ENCODE results near the gene MAN1B1.

Gene MAN1B1

GRCh38 chr9:137068539-137069507, 18.0 kb upstream of the MAN1B1 start:
- DNase-seq (ENCODE audit: low spot score): no peak

DNA sequence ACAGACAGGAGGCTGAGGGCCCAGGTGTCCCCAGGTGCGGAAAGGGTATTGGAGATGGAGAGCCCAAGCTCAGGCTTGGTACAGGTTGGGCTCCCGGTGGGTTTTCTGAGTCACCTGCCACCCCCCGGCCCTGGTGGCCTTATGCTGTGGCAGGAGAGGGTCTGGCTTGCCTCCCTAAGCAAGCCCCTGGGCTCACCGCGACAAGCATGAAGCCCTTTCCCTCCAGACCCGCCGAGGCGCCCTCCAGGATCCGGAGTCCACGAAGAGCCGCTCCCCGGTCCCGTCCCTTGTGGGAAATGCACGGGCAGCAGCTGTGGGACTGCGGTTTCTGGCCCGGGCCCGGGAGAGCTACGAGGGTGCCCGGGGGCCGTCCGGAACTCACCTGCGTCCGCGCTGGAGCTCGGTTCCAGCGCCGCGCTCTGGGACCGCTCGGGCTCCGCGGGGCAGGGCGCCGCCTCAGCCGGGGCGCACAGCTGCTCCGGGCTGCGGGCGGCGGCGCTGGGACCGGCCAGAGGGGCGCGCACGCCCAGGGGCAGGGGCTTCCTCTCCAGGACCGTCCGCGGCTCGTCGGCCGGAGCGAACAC, 17.2 kb upstream of the MAN1B1 start:
- DNase-seq (ENCODE audit: low spot score): no peak

DNA sequence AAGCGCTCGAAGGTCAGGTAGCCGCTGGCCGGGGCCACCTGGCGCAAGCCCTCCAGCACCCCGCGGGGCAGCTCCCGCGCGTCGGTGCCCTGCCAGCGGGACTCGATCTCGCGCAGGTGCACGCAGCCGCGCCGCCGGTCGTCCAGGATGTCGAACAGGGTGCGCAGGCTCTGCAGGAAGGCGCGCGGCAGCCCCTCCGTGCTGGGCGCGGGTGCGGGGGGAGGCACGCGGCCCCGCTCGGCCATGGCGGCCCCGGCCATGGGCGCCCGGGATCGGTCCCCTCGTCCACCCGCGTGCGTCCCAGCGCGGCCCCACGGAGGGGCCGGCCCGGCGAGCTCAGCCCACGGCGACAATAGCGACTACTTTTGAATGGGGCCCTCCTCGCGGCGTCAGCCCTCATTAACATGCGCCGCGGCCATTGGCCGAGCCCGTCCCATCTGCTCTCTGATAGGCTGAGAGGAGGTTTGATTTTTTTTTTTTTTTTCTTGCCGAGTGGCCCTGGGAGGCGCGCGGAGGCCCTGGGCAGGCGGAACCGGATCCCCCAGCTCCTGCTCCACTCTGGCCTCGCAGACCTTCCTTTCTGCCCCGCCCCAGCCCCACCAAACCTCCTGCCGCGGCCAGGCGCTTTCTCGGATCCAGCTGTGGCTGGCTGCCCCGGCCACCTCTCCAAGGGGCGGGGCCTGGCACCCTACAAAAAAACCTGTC, 16.4 kb upstream of the MAN1B1 start, which contains the start of gene SAPCD2:
SAPCD2 (minus strand) TSS at position 357 of the 705 bp plus-strand sequence; CDS start at position 260, 97 bp downstream.
- DNase-seq (ENCODE audit: low spot score): peak; percentile 86

- no peak for DNase-seq (ENCODE audit: low spot score)
Observed at GRCh38 chr9:137070906-137071275, 15.9 kb upstream of the MAN1B1 start.

GRCh38 chr9:137071282-137071681, 15.5 kb upstream of the MAN1B1 start:
- no peak for DNase-seq (ENCODE audit: low spot score)

DNA sequence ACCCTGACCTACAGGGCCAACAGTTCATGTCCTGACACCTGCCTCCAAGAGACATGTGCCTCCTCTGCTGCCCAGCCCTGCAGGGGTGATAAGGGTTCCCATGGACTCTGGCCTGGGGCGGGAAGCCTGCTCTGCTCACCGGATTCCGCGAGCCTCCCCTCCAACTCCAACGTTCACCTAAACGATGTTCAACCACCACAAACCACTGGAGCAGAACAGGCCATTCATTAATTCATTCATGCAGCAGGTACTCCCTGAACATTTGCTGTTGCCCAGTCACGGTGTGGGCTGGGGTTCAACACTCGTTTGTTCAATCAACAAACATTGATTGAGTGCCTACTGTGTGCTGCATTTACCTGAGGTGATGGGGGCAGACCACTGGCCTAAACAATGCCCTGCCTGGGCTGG, 12.8 kb upstream of the MAN1B1 start:
- DNase-seq (ENCODE audit: low spot score): no peak

- DNase-seq (ENCODE audit: low spot score): no peak
Observed at GRCh38 chr9:137074657-137075274, 12.0 kb upstream of the MAN1B1 start.

- DNase-seq (ENCODE audit: low spot score): no peak
Observed at GRCh38 chr9:137075275-137075775, 11.5 kb upstream of the MAN1B1 start.

DNA sequence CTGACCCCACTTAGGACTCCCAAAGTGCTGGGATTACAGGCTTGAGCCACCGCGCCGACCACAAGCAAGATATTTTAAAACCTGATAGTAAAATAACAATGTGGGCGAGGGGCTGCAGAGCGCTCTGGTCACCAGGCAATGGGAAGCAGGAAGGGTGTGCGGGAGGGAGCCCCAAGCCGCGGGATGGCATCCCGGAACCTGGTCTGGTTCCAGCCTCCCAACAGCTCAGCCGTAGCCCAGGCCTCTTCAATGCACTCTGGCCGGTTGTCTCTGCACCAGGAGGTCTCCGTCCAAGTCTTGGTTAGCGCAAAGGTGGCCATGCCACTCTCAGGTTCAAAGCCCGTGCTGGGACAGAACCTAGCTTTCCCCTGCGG, 10.2 kb upstream of the MAN1B1 start:
- no peak for DNase-seq (ENCODE audit: low spot score)

DNA sequence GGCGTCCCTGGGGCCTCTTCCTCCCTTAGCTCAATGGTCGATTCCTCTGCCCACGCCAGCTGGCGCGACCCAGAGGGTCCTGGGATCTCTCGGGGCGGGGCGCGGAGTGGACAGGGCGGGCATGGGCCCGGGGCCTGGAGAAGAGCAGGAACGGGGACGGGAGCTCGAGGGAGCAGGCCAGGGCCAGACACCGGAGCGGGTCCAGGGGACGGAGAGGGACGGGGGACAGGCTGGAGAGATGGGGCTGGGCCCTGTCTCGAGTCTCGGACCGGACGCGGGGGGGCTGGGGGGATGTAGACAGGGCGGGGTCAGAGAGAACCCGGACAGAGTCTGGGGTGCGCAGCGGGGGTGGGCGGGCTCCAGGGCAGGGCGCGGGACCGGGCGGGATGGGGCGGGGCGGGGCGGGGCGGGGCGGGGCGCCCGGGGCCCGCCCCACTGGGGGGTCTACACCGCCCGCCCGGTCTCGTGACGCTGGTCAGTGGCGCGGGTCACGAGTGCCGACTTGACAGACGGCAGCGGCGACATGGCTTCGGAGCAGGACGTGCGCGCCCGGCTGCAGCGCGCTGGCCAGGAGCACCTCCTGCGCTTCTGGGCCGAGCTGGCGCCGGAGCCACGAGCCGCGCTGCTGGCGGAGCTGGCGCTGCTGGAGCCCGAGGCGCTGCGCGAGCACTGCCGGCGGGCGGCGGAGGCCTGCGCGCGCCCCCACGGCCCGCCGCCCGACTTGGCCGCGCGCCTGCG, 9.6 kb upstream of the MAN1B1 start, which contains the start of gene UAP1L1:
UAP1L1 (plus strand) TSS at position 508 of the 738 bp plus-strand sequence; CDS start at position 524, 16 bp downstream.
- DNase-seq (ENCODE audit: low spot score): no peak

GRCh38 chr9:137077758-137078693, 8.8 kb upstream of the MAN1B1 start:
- no peak for DNase-seq (ENCODE audit: low spot score)

GRCh38 chr9:137078701-137079400, 7.9 kb upstream of the MAN1B1 start:
- no peak for DNase-seq (ENCODE audit: low spot score)

DNA sequence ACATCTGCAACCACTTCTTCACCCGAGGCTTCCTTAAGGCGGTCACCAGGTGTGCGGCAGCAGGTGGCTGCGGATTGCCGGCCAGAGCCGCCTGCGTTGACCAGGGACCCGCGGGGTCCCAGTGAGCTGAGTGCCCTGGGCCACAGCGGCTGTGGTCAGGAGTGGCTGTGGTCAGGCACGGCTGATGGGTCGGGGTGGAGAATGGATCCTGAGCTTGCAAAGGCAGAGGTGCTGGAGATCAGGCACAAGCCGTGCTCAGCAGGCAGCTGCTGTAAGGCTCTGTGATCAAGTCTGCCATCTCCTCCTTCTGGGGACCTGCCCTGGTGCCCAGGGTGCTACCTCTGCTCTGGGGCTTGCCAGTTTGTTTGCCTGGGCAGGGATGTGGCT, 7.4 kb upstream of the MAN1B1 start:
- DNase-seq (ENCODE audit: low spot score): no peak

GRCh38 chr9:137080260-137081122, 6.3 kb upstream of the MAN1B1 start:
- no peak for DNase-seq (ENCODE audit: low spot score)

DNA sequence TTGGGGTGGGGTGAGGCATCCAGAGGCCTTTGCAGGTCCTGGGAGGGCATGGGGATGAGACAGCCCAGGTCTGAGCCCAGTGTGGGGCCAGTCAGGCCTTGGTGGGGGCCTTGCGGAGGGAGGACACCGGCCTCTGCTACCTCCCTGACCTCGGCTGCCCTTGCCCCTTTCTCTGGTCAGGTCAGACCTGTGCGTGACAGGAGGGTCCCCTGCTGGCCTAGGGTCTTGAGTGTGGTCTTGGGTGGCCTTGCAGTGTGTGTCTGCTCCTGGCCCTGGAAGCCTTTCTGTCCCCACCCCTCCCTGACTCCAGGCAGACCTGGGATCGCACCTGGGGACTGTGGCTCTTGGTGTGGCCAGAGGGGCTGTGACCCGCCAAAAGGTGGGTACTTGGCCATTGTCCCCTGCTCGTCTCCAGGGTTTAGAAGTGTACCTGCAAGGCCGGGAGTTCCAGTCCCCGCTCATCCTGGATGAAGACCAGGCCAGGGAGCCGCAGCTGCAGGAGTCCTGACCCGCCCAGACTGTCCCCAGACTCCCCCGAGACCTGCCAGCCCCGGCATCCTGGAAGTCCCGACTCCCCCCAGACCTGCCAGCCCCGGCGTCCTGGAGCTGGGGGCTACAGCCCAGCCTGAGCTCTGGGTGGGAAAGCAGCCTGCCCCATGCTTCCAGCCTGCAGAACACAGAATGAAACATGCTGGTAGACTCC, 4.4 kb upstream of the MAN1B1 start:
- no peak for DNase-seq (ENCODE audit: low spot score)

DNA sequence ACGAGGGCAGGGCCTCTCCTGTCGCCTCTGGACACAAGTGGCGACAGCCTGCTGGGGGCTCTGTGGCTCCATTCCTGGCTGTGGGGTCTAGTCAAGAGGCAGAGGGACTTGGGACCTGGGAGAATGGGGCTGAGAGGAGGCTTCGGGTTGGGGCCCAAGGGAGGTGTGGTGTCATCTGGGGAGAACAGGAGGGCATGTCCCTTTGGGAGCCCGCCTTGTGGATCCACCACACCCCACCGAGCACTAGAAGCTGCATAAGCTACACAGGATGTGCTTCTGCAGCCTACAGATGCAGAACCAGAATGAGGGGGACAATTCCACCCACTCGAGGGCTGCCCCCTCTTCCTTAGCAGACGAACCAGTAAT, 3.9 kb upstream of the MAN1B1 start:
- no peak for DNase-seq (ENCODE audit: low spot score)

- DNase-seq (ENCODE audit: low spot score): no peak
Observed at GRCh38 chr9:137083394-137084004, 3.3 kb upstream of the MAN1B1 start.

DNA sequence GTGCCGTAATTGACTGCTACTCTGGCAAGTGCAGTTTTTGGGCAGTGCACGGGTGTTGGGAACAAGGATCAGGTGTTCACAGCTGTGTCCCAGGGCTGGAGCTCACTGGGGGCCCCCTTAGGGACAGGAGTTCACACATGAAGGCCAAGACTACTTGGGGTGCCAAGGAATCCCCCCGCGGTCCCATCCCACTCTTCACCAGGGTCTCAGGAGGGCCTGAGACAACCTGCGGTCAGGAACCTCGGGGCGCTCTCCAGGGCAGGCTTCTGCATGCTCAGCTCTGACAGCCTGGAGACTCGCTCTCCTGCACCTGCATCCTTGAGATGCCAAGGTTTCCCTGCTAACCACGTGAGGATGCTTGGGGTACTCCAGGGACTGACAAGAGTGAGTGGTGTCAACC, 2.3 kb upstream of the MAN1B1 start:
- no peak for DNase-seq (ENCODE audit: low spot score)

Data from left forelimb (tissue), 1 donor.